Naive B cell (primary cell): ENCODE data around the gene PBX1. TPM values are rescaled to one million over a fixed set of nuclear protein-coding genes. Genes with fewer than 3 reads are reported as not detected.
A peak's percentile ranks its signal among the peaks of the same experiment; 100 is the strongest.

Experiments
- ATAC-seq, 2 donors: fragments of 150-1000 bp; cut with Tn5 transposase; 2 replicates each; pipeline ENCODE4 v1.10.0; 2021; ENCODE audit warnings: low read depth in 2 of 2, mild to moderate bottlenecking in 2 of 2, moderate library complexity in 2 of 2
- DNase-seq: peaks from one replicate; pipeline ENCODE4 v3.0.0; 2022
- H3K27ac Mint-ChIP-seq, 6 donors: one replicate each; pipeline ENCODE4 v1.8.0; 2020 to 2022; ENCODE audit warnings: mild to moderate bottlenecking in 6 of 6, mixed read lengths in 6 of 6, moderate library complexity in 5 of 6, inconsistent platforms in 2 of 6
- H3K27me3 Mint-ChIP-seq, 3 donors: one replicate each; pipeline ENCODE4 v1.8.0; 2021 to 2022; ENCODE audit warnings: mixed read lengths in 3 of 3, mild to moderate bottlenecking in 1 of 3
- H3K36me3 Mint-ChIP-seq, 2 donors: one replicate each; pipeline ENCODE4 v1.8.0; 2020 to 2022; ENCODE audit warnings: mixed read lengths in 2 of 2, inconsistent platforms in 1 of 2, mild to moderate bottlenecking in 1 of 2
- H3K4me1 Mint-ChIP-seq, 3 donors: one replicate each; pipeline ENCODE4 v1.8.0; 2020 to 2022; ENCODE audit warnings: mixed read lengths in 3 of 3, inconsistent platforms in 1 of 3, mild to moderate bottlenecking in 1 of 3, moderate library complexity in 1 of 3
- H3K4me3 Mint-ChIP-seq, 8 donors: one replicate each; pipeline ENCODE4 v1.8.0; 2020 to 2022; ENCODE audit warnings: mild to moderate bottlenecking in 8 of 8, mixed read lengths in 8 of 8, moderate library complexity in 8 of 8, inconsistent platforms in 2 of 8
- H3K9me3 Mint-ChIP-seq, 7 donors: one replicate each; pipeline ENCODE4 v1.8.0; 2020 to 2022; ENCODE audit warnings: mixed read lengths in 7 of 7, mild to moderate bottlenecking in 5 of 7, inconsistent platforms in 2 of 7, moderate library complexity in 1 of 7
- polyA plus RNA-seq, 6 donors: library from polyadenylated mRNA; unstranded; fragments of 300-500 nt; fragmentation: Illumina TruSeq; gene quantifications; one replicate each; pipeline ENCODE4 v1.2.3, GENCODE V29; 2021; ENCODE audit warnings: low read depth in 6 of 6

Gene PBX1
- polyA plus RNA-seq, 6 donors from 2014 or later = 0.04 to 0.70 (median 0.33) TPM; not detected in 1

DNA sequence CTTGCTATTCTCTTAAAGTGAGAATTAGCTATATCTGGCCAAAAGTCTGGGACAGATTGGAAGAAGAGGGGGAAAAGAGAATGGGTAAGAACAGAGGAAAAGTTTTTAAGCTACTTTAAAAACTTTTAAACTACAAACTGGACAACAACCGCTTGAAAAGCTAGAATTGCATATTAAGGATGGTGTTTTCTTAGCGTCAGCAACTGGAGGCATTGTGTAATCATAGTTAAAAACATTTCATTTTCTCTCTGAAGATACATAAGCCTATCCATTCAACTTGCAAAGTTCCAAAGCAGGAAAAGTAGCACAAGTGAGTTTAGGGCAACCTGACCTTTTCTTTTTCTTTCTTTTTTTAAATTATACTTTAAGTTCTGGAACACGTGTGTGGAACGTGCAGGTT lies 10.9 kb downstream of the PBX1 start:
- no peaks in the 10 kb centered on the region for H3K4me1 Mint-ChIP-seq

DNA sequence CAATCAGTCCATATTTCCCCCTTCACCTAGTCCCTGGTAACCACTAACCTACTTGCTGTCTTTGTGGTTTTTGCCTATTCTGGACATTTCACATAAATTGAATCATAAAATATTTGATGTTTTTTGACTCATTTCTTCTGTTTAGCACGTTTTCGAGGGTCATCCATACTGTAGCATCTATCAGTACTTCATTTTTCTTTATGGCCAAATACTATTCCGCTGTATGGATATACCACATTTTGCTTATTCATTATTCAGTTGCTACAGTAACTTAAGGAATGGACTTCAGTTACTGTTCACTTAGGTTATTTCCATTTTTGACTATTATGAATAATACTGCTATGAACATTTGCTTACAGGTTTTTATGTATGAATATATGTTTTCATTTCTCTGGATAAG lies 12.3 kb downstream of the PBX1 start:
- Mint-ChIP-seq H3K36me3 (peaks cover 0 to 5% of the 10 kb centered on the region in 2 donors), H3K4me1 (no peaks in the 10 kb centered on the region), H3K27me3 (peaks cover 0 to 4% (median 0%) of the 10 kb centered on the region in 3 donors), H3K27ac (no peak overlapping the region), H3K4me3 (no peak overlapping the region), H3K9me3 (peaks cover 0 to 5% (median 0%) of the 10 kb centered on the region in 7 donors)
- DNase-seq (no peak), ATAC-seq (no peak)

More for the DNA sequence above, 10.9 kb downstream of the PBX1 start:
- Mint-ChIP-seq H3K27ac (no peak overlapping the region), H3K4me3 (no peak overlapping the region), H3K36me3 (peaks cover 0 to 5% of the 10 kb centered on the region in 2 donors), H3K27me3 (peaks cover 2 to 6% (median 5%) of the 10 kb centered on the region in 3 donors), H3K9me3 (peaks cover 0 to 5% (median 0%) of the 10 kb centered on the region in 7 donors)
- DNase-seq (no peak), ATAC-seq (no peak)

DNA sequence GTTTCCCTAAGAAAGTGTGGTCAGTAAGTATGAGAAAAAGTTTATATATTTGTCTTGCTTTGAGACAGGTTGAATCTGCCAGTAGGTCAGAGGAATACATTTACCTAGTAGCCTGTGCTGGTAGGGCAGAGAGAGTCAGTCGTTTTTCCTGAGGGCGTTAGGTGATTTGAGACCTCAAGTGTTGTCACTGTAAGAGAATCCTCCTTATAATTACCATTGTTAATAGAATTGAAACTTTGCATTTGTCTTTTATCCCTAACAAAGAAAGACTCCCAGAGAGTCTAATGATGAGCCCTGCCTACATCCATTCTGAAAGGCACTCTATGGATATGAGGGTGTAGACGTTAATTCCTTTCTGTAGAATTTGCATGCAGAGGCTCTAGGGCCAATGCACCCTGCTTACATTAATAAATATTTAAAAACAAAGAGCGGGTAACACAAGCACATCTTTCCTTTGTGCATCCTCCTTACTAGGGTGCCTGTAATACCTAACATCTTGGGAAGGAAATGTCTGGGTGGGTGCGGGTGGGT lies 16.4 kb downstream of the PBX1 start:
- H3K27me3 Mint-ChIP-seq = no peaks in the 10 kb centered on the region
- peaks cover 0 to 7% (median 0%) of the 10 kb centered on the region in 7 donors for H3K9me3 Mint-ChIP-seq
- H3K27ac Mint-ChIP-seq = no peak overlapping the region
- peaks cover 0 to 5% of the 10 kb centered on the region in 2 donors for H3K36me3 Mint-ChIP-seq
- no peak for DNase-seq
- ATAC-seq = no peak
- H3K4me3 Mint-ChIP-seq = no peak overlapping the region
- no peaks in the 10 kb centered on the region for H3K4me1 Mint-ChIP-seq

DNA sequence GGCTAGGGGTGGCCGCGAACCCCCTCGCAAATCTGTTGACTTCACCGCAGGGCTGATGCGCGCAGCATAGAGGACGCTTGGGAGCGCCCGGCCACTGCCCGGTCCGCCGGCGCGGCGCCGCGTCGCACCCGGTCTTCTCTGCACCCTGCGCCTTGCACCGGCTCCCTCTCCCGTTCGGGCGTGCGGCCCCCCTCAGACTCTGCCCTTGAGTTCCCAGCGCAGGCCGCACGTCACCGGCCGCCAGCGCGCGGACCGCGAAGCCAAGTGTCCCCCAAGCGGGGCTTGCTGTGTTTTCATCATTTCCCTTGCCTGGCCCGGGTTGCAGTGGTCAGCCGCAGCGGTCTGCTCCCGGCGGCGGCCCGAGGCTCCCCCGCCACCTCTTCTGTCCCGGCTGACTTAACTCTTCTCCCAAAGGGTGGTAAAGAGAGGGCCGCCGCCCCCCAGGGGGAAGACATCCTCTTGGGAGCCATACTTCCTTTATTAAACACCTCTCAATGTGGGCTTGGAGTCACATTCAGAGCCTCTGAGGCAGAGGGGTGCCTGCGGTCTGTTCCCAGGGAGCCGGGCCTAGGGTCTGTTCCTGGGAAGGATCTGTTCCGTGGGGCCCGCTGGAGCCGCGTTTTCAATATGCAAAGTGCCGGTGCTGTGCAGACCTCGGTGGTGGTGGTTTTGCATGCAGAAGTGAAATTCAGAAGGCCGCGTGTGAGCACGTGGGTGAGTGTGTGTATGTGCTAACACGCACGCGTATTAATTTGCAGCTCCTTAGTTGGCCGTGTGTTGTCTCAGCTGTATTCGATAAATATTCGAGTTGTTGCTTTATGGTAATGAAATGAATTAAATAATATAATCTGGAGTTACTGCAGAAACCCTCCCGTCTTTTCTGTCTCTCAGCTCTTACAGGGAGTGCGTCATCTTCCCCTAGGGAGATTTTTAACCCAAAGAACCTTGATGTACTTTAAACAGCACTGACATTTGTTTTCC lies 17.6 kb downstream of the PBX1 start:
- ATAC-seq (no peak), DNase-seq (no peak)
- no peaks in the 10 kb centered on the region for H3K27me3 Mint-ChIP-seq
- no peak overlapping the region for H3K4me3 Mint-ChIP-seq
- H3K36me3 Mint-ChIP-seq = no peaks in the 10 kb centered on the region
- no peaks in the 10 kb centered on the region for H3K4me1 Mint-ChIP-seq
- H3K9me3 Mint-ChIP-seq = peaks cover 0 to 7% (median 0%) of the 10 kb centered on the region in 7 donors
- no peak overlapping the region for H3K27ac Mint-ChIP-seq

DNA sequence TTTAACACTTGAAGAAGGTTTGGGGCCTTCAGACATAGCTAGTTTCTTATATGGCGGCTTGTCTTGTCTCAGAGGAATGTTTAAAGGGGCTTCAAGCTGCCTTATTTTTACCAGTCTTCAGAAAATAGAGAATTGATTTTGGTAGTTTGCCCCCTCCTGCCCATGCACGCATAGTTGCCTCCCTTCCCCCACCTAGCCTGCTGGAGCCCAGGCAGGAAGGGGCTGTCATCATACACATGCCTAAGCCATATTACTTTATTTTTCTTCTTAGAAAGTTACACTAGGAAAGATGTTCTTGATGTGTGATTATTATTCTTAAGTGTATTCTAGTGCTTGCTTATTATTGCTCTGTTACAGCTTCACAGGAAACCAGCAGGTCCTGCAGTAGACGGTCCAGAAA lies 18.3 kb downstream of the PBX1 start:
- no peak overlapping the region for H3K4me3 Mint-ChIP-seq
- no peaks in the 10 kb centered on the region for H3K36me3 Mint-ChIP-seq
- DNase-seq (no peak), ATAC-seq (no peak)
- H3K27me3 Mint-ChIP-seq = no peaks in the 10 kb centered on the region
- peaks cover 0 to 7% (median 0%) of the 10 kb centered on the region in 7 donors for H3K9me3 Mint-ChIP-seq
- H3K4me1 Mint-ChIP-seq = no peaks in the 10 kb centered on the region
- no peak overlapping the region for H3K27ac Mint-ChIP-seq

DNA sequence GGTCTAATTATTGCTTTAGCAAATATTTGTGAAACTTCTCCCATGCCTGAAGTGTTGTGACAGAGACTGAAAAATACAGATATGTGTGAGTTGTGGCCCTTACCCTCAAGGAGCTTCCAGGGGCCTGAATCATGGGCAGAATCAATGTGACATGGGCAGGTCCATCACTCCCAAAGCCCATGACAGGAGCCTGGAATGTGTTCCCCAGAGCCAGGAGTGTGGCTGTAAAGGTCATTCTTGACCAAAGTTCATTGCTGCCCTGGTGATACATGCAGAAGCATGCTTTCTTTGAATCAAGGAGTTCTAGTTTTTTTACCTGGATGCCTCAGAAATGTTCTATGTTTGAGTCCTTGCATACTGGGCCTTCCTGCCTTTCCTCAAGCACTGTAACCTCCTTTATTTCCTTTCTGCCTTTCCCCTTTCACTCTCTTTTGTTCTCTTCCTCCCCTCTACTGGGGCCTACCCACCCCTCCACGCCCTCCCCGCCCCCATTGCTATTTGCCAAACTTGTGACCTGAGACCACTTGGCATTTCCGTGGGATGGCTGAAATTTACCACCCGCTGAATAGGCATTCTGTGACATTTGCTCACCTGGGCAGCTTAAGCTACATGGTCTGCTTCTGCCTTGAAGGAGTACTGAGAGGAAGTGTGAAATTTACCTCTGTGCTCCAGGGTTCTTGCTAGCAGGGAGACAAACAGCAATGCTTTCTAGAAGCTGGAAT lies 19.7 kb downstream of the PBX1 start:
- Mint-ChIP-seq H3K4me3 (no peak overlapping the region), H3K4me1 (no peaks in the 10 kb centered on the region), H3K27ac (no peak overlapping the region), H3K9me3 (peaks cover 0 to 7% (median 0%) of the 10 kb centered on the region in 7 donors), H3K36me3 (no peaks in the 10 kb centered on the region), H3K27me3 (no peaks in the 10 kb centered on the region)
- ATAC-seq (no peak), DNase-seq (no peak)

DNA sequence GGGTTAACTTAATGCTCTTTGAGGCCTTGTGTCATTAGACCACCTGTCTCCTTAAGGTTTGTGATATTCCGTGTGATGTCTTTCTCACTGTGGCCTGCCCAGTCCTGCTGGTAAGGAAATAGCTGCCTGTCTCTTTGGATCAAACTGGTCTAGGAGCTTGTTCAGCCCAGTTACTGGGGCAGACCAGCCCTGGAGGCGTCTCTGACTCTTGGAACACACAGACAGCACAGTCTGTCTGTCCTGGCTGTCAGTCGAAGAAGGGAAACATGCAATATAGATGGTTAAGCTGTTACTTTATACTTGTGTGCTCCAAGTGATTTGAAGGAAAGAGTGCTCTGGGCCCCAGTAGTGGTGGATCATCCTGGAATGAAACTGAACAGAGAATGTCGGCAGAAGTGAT lies 20.4 kb downstream of the PBX1 start:
- H3K9me3 Mint-ChIP-seq = peaks cover 0 to 7% (median 0%) of the 10 kb centered on the region in 7 donors
- H3K4me3 Mint-ChIP-seq = no peak overlapping the region
- no peak overlapping the region for H3K27ac Mint-ChIP-seq
- no peak for ATAC-seq
- H3K4me1 Mint-ChIP-seq = no peaks in the 10 kb centered on the region
- H3K36me3 Mint-ChIP-seq = no peaks in the 10 kb centered on the region
- peaks cover 0 to 4% (median 3%) of the 10 kb centered on the region in 3 donors for H3K27me3 Mint-ChIP-seq
- DNase-seq = no peak

DNA sequence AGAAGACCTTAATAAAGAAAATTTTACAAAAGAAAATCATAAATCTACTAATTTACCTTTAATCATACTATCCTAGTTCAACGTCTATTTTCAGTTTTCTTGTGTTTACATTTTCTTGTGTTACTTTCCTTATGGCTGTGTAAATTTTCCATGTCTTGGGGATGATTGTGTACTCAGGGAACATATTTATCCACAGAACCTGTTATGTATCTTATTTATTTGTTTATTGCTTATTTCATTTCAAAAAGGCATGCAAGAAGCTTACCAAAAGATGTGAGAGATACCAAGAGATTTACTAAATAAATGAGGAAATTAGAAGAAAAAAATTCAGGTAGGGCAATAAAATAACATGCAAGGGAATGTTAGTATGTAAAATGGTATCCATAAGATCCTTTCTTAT lies 22.8 kb downstream of the PBX1 start:
- H3K27ac Mint-ChIP-seq = no peak overlapping the region
- no peaks in the 10 kb centered on the region for H3K4me1 Mint-ChIP-seq
- H3K36me3 Mint-ChIP-seq = no peaks in the 10 kb centered on the region
- H3K9me3 Mint-ChIP-seq = peaks cover 0 to 6% (median 0%) of the 10 kb centered on the region in 7 donors
- H3K27me3 Mint-ChIP-seq = peaks cover 3 to 12% (median 12%) of the 10 kb centered on the region in 3 donors
- DNase-seq (no peak), ATAC-seq (no peak)
- H3K4me3 Mint-ChIP-seq = no peak overlapping the region

DNA sequence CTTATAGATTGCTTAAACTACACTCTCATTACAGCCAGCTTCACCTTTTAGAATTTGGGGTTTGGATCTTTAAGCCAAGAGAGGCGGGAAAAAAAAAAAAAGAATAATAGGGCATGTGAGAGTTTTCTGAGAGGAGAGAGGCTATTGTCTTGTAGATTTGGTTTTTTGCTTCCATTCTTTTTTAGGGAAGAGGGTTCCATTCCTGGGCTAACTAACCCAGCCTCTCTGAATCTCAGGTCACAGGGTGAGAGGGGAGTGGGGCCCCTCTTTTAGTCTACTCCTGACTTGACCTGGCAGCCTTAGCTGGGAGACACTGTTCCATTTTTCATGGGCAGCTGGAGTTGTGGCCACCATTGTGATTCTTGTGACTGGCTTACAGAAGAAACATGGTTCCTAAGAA lies 24.2 kb downstream of the PBX1 start:
- Mint-ChIP-seq H3K27me3 (peaks cover 15 to 22% (median 21%) of the 10 kb centered on the region in 3 donors), H3K9me3 (peaks cover 0 to 4% (median 0%) of the 10 kb centered on the region in 7 donors), H3K36me3 (no peaks in the 10 kb centered on the region), H3K4me1 (no peaks in the 10 kb centered on the region), H3K4me3 (no peak overlapping the region), H3K27ac (peak overlapping the region in 1 of 6 donors; percentile 3)
- no peak for DNase-seq
- no peak for ATAC-seq

DNA sequence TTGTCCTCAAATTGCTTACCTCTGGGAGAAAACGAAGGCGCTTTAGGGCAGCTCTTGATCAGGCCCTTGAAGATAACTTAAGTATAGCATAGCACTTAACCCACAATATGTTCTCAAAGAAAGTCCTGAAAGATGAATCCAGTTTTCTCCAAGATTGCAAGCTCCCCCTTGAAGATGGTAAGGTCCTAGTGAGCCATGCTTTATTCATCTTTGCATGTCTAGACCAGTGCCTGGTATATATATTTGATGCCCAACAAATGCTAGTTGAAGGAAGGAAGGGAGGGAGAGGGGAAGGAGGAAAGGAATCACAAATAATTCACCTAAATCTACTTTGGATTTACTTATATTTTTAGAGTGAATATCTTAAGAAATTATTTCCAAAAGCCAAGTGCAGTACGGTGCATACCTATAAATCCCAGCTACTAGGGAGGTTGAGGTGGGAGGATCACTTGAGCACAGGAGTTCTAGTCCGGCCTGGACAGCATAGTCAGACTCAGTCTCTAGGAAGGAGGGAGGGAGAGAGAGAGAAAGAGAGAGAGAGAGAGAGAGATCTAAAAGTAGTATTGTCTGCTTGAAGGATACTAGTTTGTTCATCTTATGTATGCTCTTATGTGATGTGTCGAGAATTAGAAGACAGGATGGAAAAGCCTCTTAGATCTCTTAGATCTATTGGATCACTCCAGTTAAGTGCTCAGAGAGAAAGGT lies 25.0 kb downstream of the PBX1 start:
- no peak overlapping the region for H3K27ac Mint-ChIP-seq

DNA sequence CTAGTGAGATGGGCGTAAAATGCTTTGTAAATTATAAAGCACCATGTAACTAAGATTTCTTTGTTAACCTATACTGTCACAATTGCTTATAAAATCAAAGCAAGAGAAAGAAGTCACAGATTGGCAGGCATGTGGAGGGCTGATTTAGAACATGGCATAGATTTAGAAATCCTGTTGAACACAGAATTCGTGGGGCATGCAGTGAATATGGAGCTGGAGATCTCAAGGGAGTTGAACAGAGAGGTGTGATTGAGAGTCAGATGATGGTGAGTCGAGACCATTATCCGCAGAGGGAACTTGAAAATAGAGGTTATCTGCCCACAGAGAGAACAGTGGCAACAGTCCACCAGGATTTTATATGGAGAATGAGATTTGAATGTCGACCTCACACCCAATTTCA lies 27.6 kb downstream of the PBX1 start:
- Mint-ChIP-seq H3K27me3 (peaks cover 25 to 38% (median 29%) of the 10 kb centered on the region in 3 donors), H3K36me3 (no peaks in the 10 kb centered on the region), H3K9me3 (peaks cover 0 to 5% (median 0%) of the 10 kb centered on the region in 7 donors), H3K4me3 (no peak overlapping the region), H3K4me1 (no peaks in the 10 kb centered on the region), H3K27ac (no peak overlapping the region)
- DNase-seq (no peak), ATAC-seq (no peak)

More for the DNA sequence above, 25.0 kb downstream of the PBX1 start:
- Mint-ChIP-seq H3K9me3 (peaks cover 0 to 4% (median 0%) of the 10 kb centered on the region in 7 donors), H3K4me3 (no peak overlapping the region), H3K27me3 (peaks cover 18 to 24% (median 21%) of the 10 kb centered on the region in 3 donors), H3K4me1 (no peaks in the 10 kb centered on the region), H3K36me3 (no peaks in the 10 kb centered on the region)
- no peak for ATAC-seq
- no peak for DNase-seq

DNA sequence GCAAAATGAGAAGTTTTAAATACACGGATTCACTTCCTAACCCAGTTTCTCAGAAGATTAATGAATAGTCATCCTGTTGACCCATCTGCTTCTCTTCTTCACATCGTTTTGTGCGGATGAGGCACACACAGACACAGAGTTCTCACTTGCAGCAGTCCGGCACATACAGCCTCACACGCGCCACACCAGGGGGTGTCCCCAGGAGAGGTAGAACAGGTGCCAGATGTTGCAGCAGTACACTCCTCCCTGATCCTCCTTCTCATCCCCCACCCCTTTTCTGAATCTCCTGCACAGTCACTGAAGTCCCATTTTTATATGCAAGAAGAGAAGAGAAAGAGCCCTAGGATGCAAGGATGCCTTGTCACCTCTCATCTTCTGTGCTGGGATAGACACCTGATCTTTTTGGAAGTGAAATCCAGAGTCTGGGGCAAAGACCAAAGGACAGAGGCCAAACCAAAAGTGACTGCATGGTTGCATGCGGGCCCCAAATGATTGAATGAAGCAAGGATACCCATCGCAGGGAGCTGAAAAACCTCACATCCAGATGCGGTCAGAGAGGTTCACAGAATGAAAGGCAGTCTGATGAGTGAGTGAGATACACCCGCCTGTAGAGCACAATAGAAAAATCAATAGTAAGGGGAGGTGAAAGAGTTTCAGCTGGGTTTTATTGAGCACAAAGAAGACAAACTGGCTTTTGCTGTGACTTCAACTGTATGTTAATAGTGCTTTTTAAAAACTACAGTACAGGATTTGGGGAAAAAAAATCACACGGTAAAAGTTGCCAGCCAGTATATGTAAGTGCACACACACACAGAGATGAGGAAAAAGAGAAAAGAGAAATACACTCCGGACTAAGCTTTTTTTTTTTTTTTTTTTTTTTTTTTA lies 28.9 kb downstream of the PBX1 start:
- H3K27ac Mint-ChIP-seq = no peak overlapping the region
- no peak overlapping the region for H3K4me3 Mint-ChIP-seq
- no peak for ATAC-seq
- peaks cover 25 to 38% (median 29%) of the 10 kb centered on the region in 3 donors for H3K27me3 Mint-ChIP-seq
- H3K4me1 Mint-ChIP-seq = no peaks in the 10 kb centered on the region
- H3K36me3 Mint-ChIP-seq = no peaks in the 10 kb centered on the region
- peaks cover 0 to 5% (median 0%) of the 10 kb centered on the region in 7 donors for H3K9me3 Mint-ChIP-seq
- DNase-seq = no peak
